Upper lobe of right lung (tissue), 1 donor: ENCODE measurements around the gene NDUFA13. TPM values are rescaled to one million over a fixed set of nuclear protein-coding genes. Genes with fewer than 3 reads are reported as not detected.

ENCODE experiments used
- ATAC-seq: fragments of 200-7000 bp; cut with Tn5 transposase; one replicate; pipeline ENCODE4 v1.9.1; 2020; ENCODE audit warnings: mild to moderate bottlenecking, moderate library complexity
- DNase-seq: peaks from one replicate; pipeline ENCODE4 v3.0.0-alpha.2; 2020
- H3K27ac ChIP-seq: fragments of 200-600 bp; one replicate; pipeline ENCODE4 v1.8.0; 2022
- H3K27me3 ChIP-seq: fragments of 200-600 bp; one replicate; pipeline ENCODE4 v1.8.0; 2022; ENCODE audit warnings: mild to moderate bottlenecking
- H3K36me3 ChIP-seq: fragments of 200-600 bp; one replicate; pipeline ENCODE4 v1.8.0; 2022
- H3K4me1 ChIP-seq: fragments of 200-600 bp; one replicate; pipeline ENCODE4 v1.8.0; 2022
- H3K4me3 ChIP-seq: fragments of 200-600 bp; one replicate; pipeline ENCODE4 v1.8.0; 2022; ENCODE audit warnings: mild to moderate bottlenecking
- H3K9me3 ChIP-seq: fragments of 200-600 bp; one replicate; pipeline ENCODE4 v1.8.0; 2022
- CTCF ChIP-seq: fragments of 200-600 bp; IDR thresholded peaks from one replicate; pipeline ENCODE4 v1.8.0; 2022; ENCODE audit warnings: antibody characterized with exemption
- intact Hi-C: fragments of 100-400 bp; cut with DNase I; formaldehyde crosslinking; loops from one replicate; pipeline ENCODE4 v1.11.0; 2022
- total RNA-seq: library from RNA; stranded (reverse); fragmentation: NEBNext Ultra II Directional; extraction: Animal tissue kit (Norgen Biotek cat#: 25700); gene quantifications from one replicate; pipeline ENCODE4 v1.2.1, GENCODE V29; 2021
- donor health status: DM: no; HTN: yes; CAD: no; lungs with severe emphysema.

NDUFA13 gene
- total RNA-seq, 1 donor from 2014 or later, result 207 TPM

- no peaks in the 10 kb centered on the region for H3K9me3 ChIP-seq
- H3K4me3 ChIP-seq, result no peak overlapping the region
- no peak for TF ChIP-seq CTCF
- DNase-seq (no peak), ATAC-seq (no peak)
- no peaks in the 10 kb centered on the region for H3K27me3 ChIP-seq
- intact Hi-C loops, result no loop called here
- peaks cover 4% of the 10 kb centered on the region for H3K4me1 ChIP-seq
- H3K27ac ChIP-seq, result no peak overlapping the region
- H3K36me3 ChIP-seq, result peaks cover 41% of the 10 kb centered on the region
These were observed 11.3 kb downstream of the NDUFA13 start for GRCh38 chr19:19527371-19527656.

- Histone ChIP-seq H3K36me3 (peaks cover 41% of the 10 kb centered on the region), H3K27me3 (no peaks in the 10 kb centered on the region)
- TF ChIP-seq CTCF, result no peak
These were observed 11.9 kb downstream of the NDUFA13 start for GRCh38 chr19:19527674-19528625.

DNA sequence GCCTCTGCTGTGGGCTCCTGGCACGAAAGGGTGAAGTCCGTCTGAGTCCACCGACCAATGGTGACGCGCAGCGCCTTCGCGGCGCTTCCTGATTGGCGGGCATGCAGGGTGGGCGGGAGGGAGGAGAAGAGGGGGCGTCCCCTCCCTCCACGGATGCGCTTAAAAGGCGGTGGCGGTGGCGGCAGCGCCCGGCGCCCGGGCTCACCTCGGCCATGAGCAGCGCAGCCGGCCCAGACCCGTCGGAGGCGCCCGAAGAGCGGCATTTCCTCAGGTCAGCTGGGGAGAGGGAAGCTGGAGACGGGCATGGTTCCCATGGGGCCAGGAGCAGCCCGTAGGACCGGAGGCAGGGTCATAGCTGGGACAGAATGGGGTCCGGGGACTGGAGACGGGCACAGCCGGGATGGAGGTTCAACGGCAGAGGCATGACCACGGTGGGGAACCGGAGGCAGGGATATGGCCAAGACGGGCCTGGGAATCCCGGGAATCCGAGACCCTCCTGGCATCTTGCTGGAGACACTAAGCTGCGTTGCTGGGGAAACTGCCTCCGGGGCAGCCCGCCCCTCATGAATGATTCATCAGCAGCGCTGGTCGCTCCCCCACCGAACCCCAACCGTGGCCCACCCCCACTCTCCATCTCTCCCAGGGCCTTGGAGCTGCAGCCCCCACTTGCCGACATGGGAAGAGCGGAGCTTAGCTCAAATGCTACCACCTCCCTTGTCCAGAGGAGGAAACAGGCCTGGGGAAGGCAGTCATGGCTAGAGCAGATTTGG lies 12.9 kb downstream of the NDUFA13 start, which contains the start of gene YJEFN3:
TSS of gene YJEFN3 (plus strand) at position 191 of the 770 bp plus-strand sequence. CDS start at position 213, 22 bp downstream.
- no peak for ATAC-seq
- H3K36me3 ChIP-seq, result peaks cover 34% of the 10 kb centered on the region
- intact Hi-C loops, result no loop called here
- H3K4me3 ChIP-seq, result no peak within 1 kb of the TSS
- no peaks in the 10 kb centered on the region for H3K27me3 ChIP-seq
- peaks cover 7% of the 10 kb centered on the region for H3K4me1 ChIP-seq
- no peak within 1 kb of the TSS for H3K27ac ChIP-seq
- no peak for DNase-seq
- no peak for TF ChIP-seq CTCF
- H3K9me3 ChIP-seq, result no peaks in the 10 kb centered on the region

More at GRCh38 chr19:19527674-19528625, 11.9 kb downstream of the NDUFA13 start:
- H3K4me3 ChIP-seq, result no peak overlapping the region
- peaks cover 7% of the 10 kb centered on the region for H3K4me1 ChIP-seq
- DNase-seq, result no peak
- ATAC-seq, result no peak
- H3K27ac ChIP-seq, result no peak overlapping the region
- H3K9me3 ChIP-seq, result no peaks in the 10 kb centered on the region
- intact Hi-C loops, result no loop called here

- Histone ChIP-seq H3K4me1 (peaks cover 7% of the 10 kb centered on the region), H3K27ac (no peak overlapping the region), H3K27me3 (no peaks in the 10 kb centered on the region), H3K36me3 (peaks cover 27% of the 10 kb centered on the region), H3K4me3 (no peak overlapping the region), H3K9me3 (no peaks in the 10 kb centered on the region)
- no peak for DNase-seq
- intact Hi-C loops, result loop anchor here (5.0 to 10.0 kb wide), 2 partner anchors 112 to 425 kb away; partner anchors contain the start of gene GMIP
- no peak for TF ChIP-seq CTCF
- no peak for ATAC-seq
These were observed 13.9 kb downstream of the NDUFA13 start for GRCh38 chr19:19529783-19530422.

- peaks cover 7% of the 10 kb centered on the region for H3K4me1 ChIP-seq
- ATAC-seq, result no peak
- H3K9me3 ChIP-seq, result no peaks in the 10 kb centered on the region
- DNase-seq, result no peak
- H3K36me3 ChIP-seq, result peaks cover 27% of the 10 kb centered on the region
- no peaks in the 10 kb centered on the region for H3K27me3 ChIP-seq
- intact Hi-C loops, result loop anchor here (5.0 to 10.0 kb wide), 2 partner anchors 112 to 424 kb away; partner anchors contain the start of gene GMIP
- H3K4me3 ChIP-seq, result no peak overlapping the region
- TF ChIP-seq CTCF, result no peak
- no peak overlapping the region for H3K27ac ChIP-seq
These were observed 14.4 kb downstream of the NDUFA13 start for GRCh38 chr19:19530423-19530804.
